Measurements from ENCODE around the gene MGAT4B.

- no peak for TF ChIP-seq CTCF (IDR thresholded peaks at IDR 0.05)
- no peak for TF ChIP-seq POLR2A (IDR thresholded peaks at IDR 0.05)
Measured at GRCh38 chr5:179776411-179776938, 30.2 kb downstream of the MGAT4B start.

Measured in Peyer's patch (tissue), 4 donors.